Stimulated activated CD8-positive, alpha-beta memory T cell treated with anti-CD3 and anti-CD28 coated beads, Interleukin-15, amount 100 ng/mL, for 1 hour (primary cell): ENCODE results near the gene ADGRE2.
"Not testable (repeated sequence)": the region's sequence is repeated elsewhere in the genome, so short reads cannot be mapped to it uniquely, and the experiment has no call there.

Source experiments
- DNase-seq: peaks from one replicate; pipeline ENCODE4 v3.0.0-alpha.2; 2020; ENCODE audit warnings: low read depth

ADGRE2 gene

GRCh38 chr19:14779151-14779550 lies 791 bp upstream of the ADGRE2 start:
- DNase-seq = no peak

- DNase-seq = not testable (repeated sequence)
Measured at GRCh38 chr19:14777645-14778044, 715 bp downstream of the ADGRE2 start.

- DNase-seq = no peak
Measured at GRCh38 chr19:14775869-14776586, 2.3 kb downstream of the ADGRE2 start.

GRCh38 chr19:14775326-14775725 lies 3.0 kb downstream of the ADGRE2 start:
- DNase-seq = not testable (repeated sequence)

- DNase-seq = no peak
Measured at GRCh38 chr19:14774373-14774772, 4.0 kb downstream of the ADGRE2 start.

- not testable (repeated sequence) for DNase-seq
Measured at GRCh38 chr19:14773722-14774121, 4.6 kb downstream of the ADGRE2 start.

GRCh38 chr19:14772995-14773394 lies 5.4 kb downstream of the ADGRE2 start:
- DNase-seq = no peak

GRCh38 chr19:14772467-14772866 lies 5.9 kb downstream of the ADGRE2 start:
- no peak for DNase-seq

- DNase-seq = no peak
Measured at GRCh38 chr19:14770944-14771839, 7.2 kb downstream of the ADGRE2 start.

GRCh38 chr19:14770136-14770535 lies 8.2 kb downstream of the ADGRE2 start:
- no peak for DNase-seq

GRCh38 chr19:14769201-14769600 lies 9.2 kb downstream of the ADGRE2 start:
- no peak for DNase-seq

- no peak for DNase-seq
Measured at GRCh38 chr19:14768001-14768400, 10.4 kb downstream of the ADGRE2 start.

- DNase-seq = no peak
Measured at GRCh38 chr19:14767466-14767971, 10.8 kb downstream of the ADGRE2 start.

- DNase-seq = not testable (repeated sequence)
Measured at GRCh38 chr19:14765841-14766240, 12.5 kb downstream of the ADGRE2 start.

GRCh38 chr19:14765403-14765802 lies 13.0 kb downstream of the ADGRE2 start:
- not testable (repeated sequence) for DNase-seq

GRCh38 chr19:14764401-14764800 lies 14.0 kb downstream of the ADGRE2 start:
- no peak for DNase-seq

GRCh38 chr19:14763497-14764145 lies 14.7 kb downstream of the ADGRE2 start:
- DNase-seq = no peak

- DNase-seq = no peak
Measured at GRCh38 chr19:14762111-14762510, 16.2 kb downstream of the ADGRE2 start.

GRCh38 chr19:14761607-14762006 lies 16.8 kb downstream of the ADGRE2 start:
- no peak for DNase-seq

GRCh38 chr19:14758816-14759215 lies 19.5 kb downstream of the ADGRE2 start:
- no peak for DNase-seq

GRCh38 chr19:14748601-14749000 lies 29.8 kb downstream of the ADGRE2 start:
- no peak for DNase-seq

GRCh38 chr19:14746886-14747285 lies 31.5 kb downstream of the ADGRE2 start:
- DNase-seq = no peak
